Measurements from ENCODE around the gene ZNF532.
"Not testable (repeated sequence)": the region's sequence is repeated elsewhere in the genome, so short reads cannot be mapped to it uniquely, and the experiment has no call there.

Gene ZNF532

GRCh38 chr18:58847383-58848071 is 17.1 kb upstream of the ZNF532 start:
- DNase-seq: peak in 35 of 56 donors; percentile 7 to 55 (median 30)

GRCh38 chr18:58848685-58849084 is 16.0 kb upstream of the ZNF532 start:
- no peak for DNase-seq

GRCh38 chr18:58850786-58851469 is 13.7 kb upstream of the ZNF532 start:
- DNase-seq: no peak

GRCh38 chr18:58851856-58852255 is 12.8 kb upstream of the ZNF532 start:
- DNase-seq: no peak

GRCh38 chr18:58852629-58853028 is 12.0 kb upstream of the ZNF532 start:
- DNase-seq: no peak

- no peak for DNase-seq
These were observed 11.1 kb upstream of the ZNF532 start for GRCh38 chr18:58853561-58853960.

- DNase-seq: not testable (repeated sequence)
These were observed 9.2 kb upstream of the ZNF532 start for GRCh38 chr18:58855521-58855920.

GRCh38 chr18:58856881-58857280 is 7.8 kb upstream of the ZNF532 start:
- no peak for DNase-seq

GRCh38 chr18:58858591-58859468 is 5.8 kb upstream of the ZNF532 start:
- DNase-seq: no peak

- DNase-seq: peak in 1 of 56 donors; percentile 8
These were observed 4.8 kb upstream of the ZNF532 start for GRCh38 chr18:58859907-58860306.

GRCh38 chr18:58860747-58861231 is 3.9 kb upstream of the ZNF532 start:
- DNase-seq: peak in 1 of 56 donors; percentile 20

GRCh38 chr18:58861353-58861752 is 3.3 kb upstream of the ZNF532 start:
- DNase-seq: peak in 5 of 56 donors; percentile 5 to 25 (median 17)

GRCh38 chr18:58861861-58862301 is 2.8 kb upstream of the ZNF532 start:
- no peak for DNase-seq

GRCh38 chr18:58862356-58862755 is 2.3 kb upstream of the ZNF532 start:
- DNase-seq: peak in 2 of 56 donors; percentile 30 to 47

- peak in 34 of 56 donors; percentile 8 to 78 (median 45) for DNase-seq
These were observed 1.7 kb upstream of the ZNF532 start for GRCh38 chr18:58862851-58863538.

GRCh38 chr18:58863539-58864145 is 1.0 kb upstream of the ZNF532 start:
- DNase-seq: peak in 35 of 56 donors; percentile 5 to 81 (median 53)

- DNase-seq: no peak
These were observed 435 bp downstream of the ZNF532 start for GRCh38 chr18:58865033-58865590.

GRCh38 chr18:58865701-58866065 is 1.0 kb downstream of the ZNF532 start:
- peak in 8 of 56 donors; percentile 12 to 66 (median 38) for DNase-seq

- DNase-seq: peak in 7 of 56 donors; percentile 18 to 66 (median 46)
These were observed 1.5 kb downstream of the ZNF532 start for GRCh38 chr18:58866066-58866772.

All from amygdala (tissue), 56 donors.